CD4-positive, alpha-beta T cell treated with Interleukin-12 subunit alpha and Interleukin-12 subunit beta, for 1 hour (primary cell): ENCODE measurements around the gene RAB33B.
"Not testable (repeated sequence)": the region's sequence is repeated elsewhere in the genome, so short reads cannot be mapped to it uniquely, and the experiment has no call there.

Experiments
- DNase-seq: peaks from one replicate; pipeline ENCODE4 v3.0.0-alpha.2; 2020

Gene RAB33B

GRCh38 chr4:139454111-139455045 lies at the start of gene RAB33B:
RAB33B (plus strand) TSS chr4:139454121; CDS start chr4:139454196, 75 bp downstream.
- DNase-seq, result no peak

DNA sequence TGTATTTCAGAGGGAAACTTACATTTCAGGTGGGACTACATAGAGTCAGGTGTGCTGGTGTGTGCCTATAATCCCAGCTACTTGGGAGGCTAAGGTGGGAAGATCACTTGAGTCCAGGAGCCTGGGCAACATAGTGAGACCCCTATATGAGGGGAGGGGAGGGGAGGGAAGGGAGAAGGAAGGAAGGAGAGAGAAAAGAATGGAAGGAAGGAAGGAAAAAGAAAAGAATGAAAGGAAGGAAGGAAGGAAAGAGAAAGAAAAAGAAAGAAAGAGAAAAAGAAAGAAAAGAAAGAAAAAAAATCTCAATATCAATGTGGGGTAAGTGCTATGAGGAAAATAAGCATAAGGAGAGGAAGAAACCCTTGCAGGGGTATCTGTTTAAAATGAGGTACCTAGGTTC lies 43.6 kb upstream of the RAB33B start:
- DNase-seq, result no peak

DNA sequence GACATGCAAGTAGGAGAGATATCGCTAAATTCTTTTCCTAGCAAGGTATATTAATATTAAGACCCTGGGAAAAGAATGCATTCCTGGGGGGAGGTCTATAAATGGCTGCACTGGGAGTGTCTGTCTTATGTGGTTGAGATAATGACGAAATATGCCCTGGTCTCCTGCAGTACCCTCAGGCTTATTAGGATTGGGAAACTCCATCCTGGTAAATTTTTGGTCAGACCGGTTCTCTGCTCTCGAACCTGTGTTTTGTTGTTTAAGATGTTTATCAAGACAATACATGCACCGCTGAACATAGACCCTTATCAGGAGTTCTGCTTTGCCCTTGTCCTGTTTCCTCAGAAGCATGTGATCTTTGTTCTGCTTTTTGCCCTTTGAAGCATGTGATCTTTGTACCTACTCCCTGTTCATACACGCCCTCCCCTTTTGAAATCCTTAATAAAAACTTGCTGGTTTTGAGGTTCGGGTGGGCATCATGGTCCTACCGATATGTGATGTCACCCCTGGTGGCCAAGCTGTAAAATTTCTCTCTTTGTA lies 39.2 kb upstream of the RAB33B start:
- not testable (repeated sequence) for DNase-seq

GRCh38 chr4:139416073-139416673 lies 37.7 kb upstream of the RAB33B start:
- peak; percentile 56 for DNase-seq

GRCh38 chr4:139419388-139419914 lies 34.5 kb upstream of the RAB33B start:
- DNase-seq, result peak; percentile 7

DNA sequence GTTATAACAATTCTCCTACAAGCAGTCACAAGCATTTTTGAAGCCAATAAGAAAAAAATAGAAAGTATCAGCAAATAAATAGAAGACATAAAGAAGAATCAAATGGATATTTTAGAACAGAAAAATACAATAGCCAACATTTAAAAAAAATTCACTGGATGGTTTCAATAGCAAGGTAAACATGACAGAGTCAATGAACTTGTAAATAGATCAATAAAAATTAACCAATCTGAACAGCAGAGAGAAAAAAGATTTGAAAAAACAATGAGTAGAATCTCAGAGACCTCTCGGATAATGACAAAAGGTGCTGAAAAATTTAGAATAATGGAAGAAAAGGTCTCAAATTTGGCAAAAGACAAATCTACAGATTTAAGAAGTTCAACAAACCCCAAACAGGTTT lies 33.3 kb upstream of the RAB33B start:
- DNase-seq, result no peak

DNA sequence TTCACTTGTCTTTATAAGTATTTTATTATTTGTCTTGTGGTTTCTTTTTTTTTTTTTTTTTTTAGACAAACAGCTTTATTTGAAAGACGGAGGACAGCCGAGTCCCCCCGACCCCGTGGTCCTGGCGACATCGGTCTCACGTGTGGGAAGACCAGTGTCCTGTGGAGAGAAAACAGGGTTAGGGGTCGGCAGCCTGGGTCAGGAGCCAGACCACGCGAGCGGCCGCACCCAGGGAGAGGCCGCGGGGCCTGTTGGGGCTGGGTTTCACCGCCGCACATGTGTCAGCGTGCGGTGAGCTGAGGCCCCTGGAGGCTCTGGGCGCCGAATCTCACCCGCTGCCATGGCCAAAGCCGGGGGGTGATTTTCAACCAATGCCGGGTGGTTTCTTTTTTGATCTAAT lies 17.8 kb upstream of the RAB33B start:
- DNase-seq, result no peak

- no peak for DNase-seq
Observed at GRCh38 chr4:139438141-139438540, 15.8 kb upstream of the RAB33B start.

DNA sequence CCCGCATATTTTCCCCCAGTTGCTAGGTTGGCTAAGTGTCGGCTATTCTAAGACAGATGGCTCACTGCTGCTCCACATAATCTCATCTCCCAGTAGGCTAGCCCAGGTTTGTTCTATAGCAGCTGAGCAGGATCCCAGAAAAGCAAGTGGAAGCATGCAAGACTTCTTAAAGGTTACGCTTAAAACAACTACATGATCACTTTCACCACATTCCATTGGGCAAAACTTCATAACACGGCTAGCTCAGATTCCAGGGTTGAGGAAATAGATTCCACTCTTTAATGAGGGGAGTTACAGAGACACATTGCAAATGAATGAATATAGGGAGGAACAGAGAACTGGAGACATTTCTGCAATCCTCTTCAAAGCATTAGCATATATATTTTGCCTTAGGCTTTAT lies 12.9 kb upstream of the RAB33B start:
- no peak for DNase-seq

GRCh38 chr4:139443661-139444060 lies 10.3 kb upstream of the RAB33B start:
- DNase-seq, result no peak

DNA sequence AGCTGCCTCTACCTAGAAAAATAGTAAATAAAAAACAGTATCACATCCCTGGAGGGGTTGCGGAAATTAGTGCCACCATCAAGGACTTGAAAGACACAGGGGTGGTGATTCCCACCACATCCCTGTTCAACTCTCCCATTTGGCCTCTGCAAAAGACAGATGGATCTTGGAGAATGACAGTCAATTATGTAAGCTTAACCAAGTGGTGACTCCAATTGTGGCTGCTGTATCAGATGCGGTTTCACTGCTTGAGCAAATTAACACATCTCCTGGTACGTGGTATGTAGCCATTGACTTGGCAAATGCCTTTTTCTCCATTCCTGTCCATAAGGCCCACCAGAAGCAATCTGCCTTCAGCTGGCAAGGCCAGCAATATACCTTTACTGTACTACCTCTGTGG lies 9.0 kb upstream of the RAB33B start:
- DNase-seq, result not testable (repeated sequence)

- DNase-seq, result not testable (repeated sequence)
Observed at GRCh38 chr4:139447078-139447477, 6.8 kb upstream of the RAB33B start.

DNA sequence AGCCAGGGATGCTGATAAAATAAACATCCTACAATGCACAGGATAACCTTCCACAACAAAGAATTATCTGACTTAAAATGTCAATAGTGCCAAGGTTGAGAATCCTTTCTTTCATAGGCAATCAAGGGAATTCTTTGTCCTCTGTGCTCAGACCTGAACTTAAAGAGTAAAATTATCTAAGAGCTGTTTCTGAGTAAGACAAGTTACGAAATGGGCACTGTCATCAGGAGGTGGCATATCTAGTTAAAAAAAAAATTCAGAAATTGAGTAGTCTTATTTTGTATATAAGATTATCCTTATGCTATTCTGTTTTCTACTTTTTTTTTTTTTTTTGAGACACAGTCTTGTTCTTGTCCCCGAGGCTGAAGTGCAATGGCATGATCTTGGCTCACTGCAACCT lies 3.3 kb upstream of the RAB33B start:
- DNase-seq, result no peak

DNA sequence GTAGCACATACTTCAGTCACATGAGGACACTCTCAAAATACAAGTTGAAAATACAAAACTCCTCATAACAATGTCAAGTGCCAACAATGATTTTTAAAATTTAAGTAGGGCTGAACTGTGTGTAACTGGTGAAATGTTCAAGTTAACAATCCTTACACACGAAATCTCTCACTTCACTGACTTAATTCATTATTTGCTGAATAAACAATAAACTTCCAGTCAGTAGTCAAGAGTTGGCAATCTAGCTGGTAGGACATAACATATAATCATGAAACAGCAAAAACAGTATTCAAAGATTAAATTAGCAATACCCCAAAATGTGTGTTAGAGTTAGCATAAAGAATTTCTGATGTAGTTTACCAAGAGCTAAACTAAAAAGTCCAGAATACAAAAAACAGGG lies 1.9 kb upstream of the RAB33B start:
- no peak for DNase-seq

- peak; percentile 85 for DNase-seq
Observed at GRCh38 chr4:139453041-139453370, 915 bp upstream of the RAB33B start.

DNA sequence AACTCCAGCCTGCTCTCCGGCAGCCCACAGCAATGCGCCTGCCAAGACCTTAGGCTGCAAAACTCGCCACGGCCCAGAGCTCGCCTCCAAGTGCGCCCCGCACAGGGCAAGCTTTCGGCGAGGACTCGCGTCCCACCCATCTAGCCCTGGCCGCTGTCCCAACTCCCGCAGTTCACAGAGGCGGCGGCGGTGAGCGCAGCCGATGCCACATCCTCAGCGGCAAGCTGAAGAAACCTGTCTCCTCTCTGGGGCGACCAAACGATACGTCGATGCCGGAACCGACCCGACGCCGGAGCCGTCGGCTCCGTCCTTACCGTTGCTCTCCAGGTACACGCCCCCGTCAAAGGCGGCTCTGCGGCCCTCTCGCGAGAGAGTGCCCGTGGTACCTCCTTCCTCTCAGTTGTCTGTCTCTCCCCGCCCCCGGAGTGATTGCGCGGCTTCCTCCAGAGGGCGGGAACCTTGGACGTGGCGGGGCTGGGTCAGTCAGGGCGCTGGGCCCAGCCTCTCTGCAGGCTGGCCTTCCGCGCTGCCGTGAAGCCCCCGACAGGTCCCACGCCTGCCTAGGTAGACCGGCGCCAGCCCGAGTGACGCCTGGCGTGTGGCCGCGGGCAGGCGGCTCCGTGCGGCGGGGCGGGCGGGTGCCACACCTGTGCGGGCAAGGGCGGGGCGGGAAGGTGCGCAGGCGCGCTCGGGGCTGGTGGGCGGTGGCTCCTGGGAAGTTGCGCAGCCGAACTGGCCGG lies 380 bp upstream of the RAB33B start:
- peak; percentile 97 for DNase-seq

DNA sequence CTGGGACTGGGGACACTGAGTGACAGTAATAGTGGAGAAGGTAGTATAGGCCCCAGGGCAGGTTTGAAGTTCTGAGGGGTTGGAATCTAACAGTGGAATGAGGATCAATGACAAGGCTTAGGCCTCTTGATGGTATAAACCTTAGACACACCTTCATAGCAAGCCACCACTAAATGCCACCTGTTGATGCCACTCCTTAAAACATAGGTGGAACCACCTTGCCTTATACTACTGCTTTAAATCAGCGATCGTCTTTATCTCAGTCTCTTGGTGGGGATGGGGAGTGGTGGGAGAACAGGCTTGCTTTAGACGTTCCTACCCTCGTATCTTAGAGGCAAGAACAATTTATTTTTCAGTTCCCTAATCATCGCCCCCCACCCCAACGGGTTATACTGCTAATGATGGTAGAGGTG lies 1.2 kb downstream of the RAB33B start:
- DNase-seq, result no peak

- no peak for DNase-seq
Observed at GRCh38 chr4:139457318-139457717, 3.4 kb downstream of the RAB33B start.

- DNase-seq, result no peak
Observed at GRCh38 chr4:139458543-139458942, 4.6 kb downstream of the RAB33B start.

DNA sequence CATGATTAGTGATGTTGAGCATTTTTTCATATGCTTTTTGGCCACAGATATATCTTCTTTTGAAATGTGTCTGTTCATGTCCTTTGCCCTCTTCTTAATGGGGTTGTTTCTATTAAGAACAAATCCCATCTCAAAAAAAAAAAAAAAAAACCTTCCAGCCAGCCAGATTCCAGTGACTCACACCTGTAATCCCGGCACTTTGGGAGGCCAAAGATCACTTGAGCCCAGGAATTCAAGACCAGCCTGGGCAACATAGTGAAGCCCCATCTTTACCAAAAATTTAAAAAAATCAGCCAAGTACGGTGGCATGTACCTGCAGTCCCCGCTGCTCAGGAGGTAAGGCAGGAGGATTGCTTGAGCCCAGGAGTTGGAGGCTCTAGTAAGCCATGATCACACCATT lies 5.1 kb downstream of the RAB33B start:
- no peak for DNase-seq

DNA sequence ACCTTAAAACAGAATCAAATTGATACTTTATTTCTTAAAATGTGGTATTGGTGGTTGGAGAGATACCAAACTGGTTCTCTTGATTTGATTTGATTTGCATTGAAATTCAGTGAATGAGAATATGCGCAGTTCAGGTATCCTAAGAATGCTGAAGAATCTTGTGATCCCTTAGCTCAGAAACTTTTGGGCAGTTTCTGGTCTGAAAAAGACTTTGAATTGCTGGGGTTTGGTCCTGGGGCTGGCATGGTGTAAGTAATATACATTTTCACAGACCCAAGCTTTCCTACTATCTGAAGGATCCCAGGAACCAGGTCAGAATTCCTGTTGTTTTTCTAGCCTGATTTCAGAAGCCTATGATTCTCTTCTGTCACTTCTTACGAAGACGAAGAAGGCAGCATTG lies 6.6 kb downstream of the RAB33B start:
- no peak for DNase-seq

DNA sequence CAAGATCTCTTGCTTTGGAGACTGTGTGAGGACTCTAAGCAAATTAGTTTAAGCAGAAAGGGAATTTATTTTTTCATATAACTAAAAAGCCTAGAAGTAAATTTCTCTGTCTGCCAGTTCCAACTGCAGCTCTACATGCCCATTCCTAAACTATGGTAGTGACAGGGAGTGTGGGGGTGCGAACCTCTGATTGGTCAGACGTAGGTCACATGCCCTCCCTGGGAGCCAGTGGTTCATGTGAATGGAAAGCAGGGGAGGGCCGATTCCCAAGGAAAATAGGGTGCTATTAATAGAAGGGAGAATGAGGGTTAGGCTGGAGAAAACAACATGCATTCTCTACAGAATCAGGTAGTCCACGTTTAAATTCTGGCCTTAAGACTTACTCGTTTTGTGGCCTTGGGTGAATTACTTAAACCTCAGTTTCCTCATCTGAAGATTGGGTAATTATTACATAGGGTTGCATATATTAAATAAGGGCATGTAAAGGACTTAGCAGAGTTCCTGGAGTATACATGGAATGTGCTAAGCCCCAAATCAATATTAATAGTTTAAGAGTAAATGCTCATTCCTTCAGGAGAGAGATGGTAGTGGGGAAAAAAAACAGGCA lies 7.2 kb downstream of the RAB33B start:
- DNase-seq, result no peak

DNA sequence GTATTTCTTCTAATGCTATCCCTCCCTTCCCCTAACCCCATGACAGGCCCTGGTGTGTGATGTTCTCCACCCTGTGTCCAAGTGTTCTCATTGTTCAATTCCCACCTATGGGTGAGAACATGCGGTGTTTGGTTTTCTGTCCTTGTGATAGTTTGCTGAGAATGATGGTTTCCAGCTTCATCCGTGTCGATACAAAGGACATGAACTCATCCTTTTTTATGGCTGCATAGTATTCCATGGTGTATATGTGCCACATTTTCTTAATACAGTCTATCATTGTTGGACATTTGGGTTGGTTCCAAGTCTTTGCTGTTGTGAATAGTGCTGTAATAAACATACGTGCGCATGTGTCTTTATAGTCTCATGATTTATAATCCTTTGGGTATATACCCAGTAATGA lies 10.6 kb downstream of the RAB33B start:
- not testable (repeated sequence) for DNase-seq
